DMS53 (cell line): ENCODE results near the gene CAMTA1.
"Not testable (repeated sequence)": the region's sequence is repeated elsewhere in the genome, so short reads cannot be mapped to it uniquely, and the experiment has no call there.

Experiments
- DNase-seq: peaks from one replicate; lab custom pipeline; 2025; lab: John Stamatoyannopoulos, UW

CAMTA1 gene

GRCh38 chr1:7409278-7409677, 624.0 kb downstream of the CAMTA1 start:
- peak; percentile 24 for DNase-seq

- DNase-seq: no peak
These were observed 624.9 kb downstream of the CAMTA1 start for GRCh38 chr1:7410156-7410555.

GRCh38 chr1:7417618-7418017, 632.4 kb downstream of the CAMTA1 start:
- DNase-seq: not testable (repeated sequence)

GRCh38 chr1:7418442-7419080, 633.3 kb downstream of the CAMTA1 start:
- DNase-seq: no peak

GRCh38 chr1:7420098-7420445, 634.8 kb downstream of the CAMTA1 start:
- no peak for DNase-seq

GRCh38 chr1:7420470-7421100, 635.3 kb downstream of the CAMTA1 start:
- DNase-seq: no peak

GRCh38 chr1:7421471-7422075, 636.3 kb downstream of the CAMTA1 start:
- no peak for DNase-seq

GRCh38 chr1:7422081-7422480, 636.8 kb downstream of the CAMTA1 start:
- no peak for DNase-seq

- DNase-seq: no peak
These were observed 637.3 kb downstream of the CAMTA1 start for GRCh38 chr1:7422561-7422960.

- DNase-seq: no peak
These were observed 637.7 kb downstream of the CAMTA1 start for GRCh38 chr1:7422966-7423365.

- no peak for DNase-seq
These were observed 639.2 kb downstream of the CAMTA1 start for GRCh38 chr1:7424352-7424890.

- DNase-seq: no peak
These were observed 640.0 kb downstream of the CAMTA1 start for GRCh38 chr1:7425229-7425628.

- DNase-seq: no peak
These were observed 640.5 kb downstream of the CAMTA1 start for GRCh38 chr1:7425771-7426170.

GRCh38 chr1:7426780-7427604, 641.7 kb downstream of the CAMTA1 start:
- DNase-seq: no peak

GRCh38 chr1:7427605-7428300, 642.5 kb downstream of the CAMTA1 start:
- no peak for DNase-seq

- no peak for DNase-seq
These were observed 644.0 kb downstream of the CAMTA1 start for GRCh38 chr1:7429290-7429689.

GRCh38 chr1:7430047-7430608, 644.9 kb downstream of the CAMTA1 start:
- no peak for DNase-seq

- no peak for DNase-seq
These were observed 645.4 kb downstream of the CAMTA1 start for GRCh38 chr1:7430691-7431090.

GRCh38 chr1:7432102-7432899, 647.0 kb downstream of the CAMTA1 start:
- no peak for DNase-seq

GRCh38 chr1:7432900-7433380, 647.7 kb downstream of the CAMTA1 start:
- no peak for DNase-seq

- DNase-seq: no peak
These were observed 649.3 kb downstream of the CAMTA1 start for GRCh38 chr1:7434566-7434965.
